GM18502 (cell line): Measurements from ENCODE around the gene GULP1.
"Not testable (repeated sequence)": the region's sequence is repeated elsewhere in the genome, so short reads cannot be mapped to it uniquely, and the experiment has no call there.

ENCODE experiments used
- ATAC-seq: cut with Tn5 transposase; IDR thresholded peaks from one replicate; pipeline ENCODE4 v1.9.1; 2021; ENCODE audit warnings: mild to moderate bottlenecking; ENCODE audit not compliant: unreplicated experiment, poor library complexity

GULP1 gene

DNA sequence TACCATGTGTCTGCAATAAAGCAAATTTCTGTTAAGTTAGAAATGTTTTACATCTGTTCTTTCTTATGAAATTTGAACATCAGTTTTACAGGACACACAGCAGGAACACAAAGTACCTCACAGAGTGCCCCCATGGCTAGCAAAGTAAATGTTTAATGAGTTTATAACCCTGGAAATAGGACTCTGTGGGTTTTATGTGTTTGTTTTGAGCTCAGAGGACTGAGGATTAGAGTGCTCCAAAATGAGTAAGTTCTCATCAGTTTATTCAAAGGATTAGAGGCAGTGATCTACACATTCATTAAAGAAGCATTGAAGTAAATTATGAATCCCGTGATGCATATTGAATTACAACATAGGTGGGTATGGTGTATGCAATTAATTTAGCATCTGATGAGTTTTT is 281.8 kb downstream of the GULP1 start:
- ATAC-seq: no peak

DNA sequence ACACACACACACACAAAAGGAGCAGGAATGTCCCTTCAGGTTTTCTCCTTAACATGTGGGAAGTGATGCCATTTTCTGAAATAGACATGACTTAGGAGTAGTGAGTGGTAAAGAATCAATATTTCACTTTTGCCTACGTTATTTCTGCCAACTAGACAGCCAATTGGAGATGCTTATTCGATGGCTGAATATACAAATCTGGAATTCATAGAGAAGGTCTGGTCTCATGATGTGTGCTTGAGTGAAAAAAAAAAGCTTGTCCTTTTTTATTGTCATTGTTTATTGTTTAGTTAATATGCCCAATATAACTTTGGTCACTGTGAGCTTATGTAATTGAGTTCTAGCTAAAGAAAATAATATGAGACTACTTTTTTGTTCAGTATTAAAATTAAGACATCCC is 284.3 kb downstream of the GULP1 start:
- no peak for ATAC-seq

DNA sequence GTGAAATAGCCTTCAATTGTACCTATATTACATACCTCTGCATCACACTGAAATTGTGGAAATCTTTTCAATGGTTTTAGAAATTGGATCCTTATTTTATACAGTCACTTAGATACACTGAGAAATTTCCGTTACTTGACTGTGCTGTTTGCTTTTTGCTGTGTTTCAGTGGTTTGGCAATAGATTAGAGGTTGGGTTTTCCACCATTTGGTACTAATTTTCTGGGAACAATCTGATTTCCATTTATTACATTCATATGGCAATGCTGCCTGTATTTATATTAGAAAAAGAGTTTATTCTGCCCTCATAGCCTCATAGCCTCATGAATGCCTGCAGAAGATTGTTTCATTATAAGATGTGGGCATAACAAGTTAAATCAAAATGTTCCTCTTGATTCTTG is 285.0 kb downstream of the GULP1 start:
- no peak for ATAC-seq

DNA sequence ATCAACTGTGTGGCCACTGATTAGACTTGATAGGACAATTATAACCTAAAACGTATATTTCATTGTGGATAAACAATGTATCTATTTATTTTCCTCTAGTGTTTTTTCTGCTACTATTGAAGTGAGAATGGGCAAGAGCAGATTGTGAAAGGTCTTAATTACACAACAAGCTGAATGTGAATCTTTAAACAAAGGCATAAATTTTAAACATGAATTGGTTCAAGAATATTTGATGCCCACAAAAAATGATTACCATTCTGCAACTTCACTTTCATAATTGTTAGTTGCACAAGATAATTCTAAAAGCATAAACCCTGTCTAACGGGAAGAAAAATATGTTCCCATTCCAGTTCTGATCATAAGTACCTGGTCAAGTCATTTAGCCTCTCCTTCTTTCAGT is 285.6 kb downstream of the GULP1 start:
- no peak for ATAC-seq

DNA sequence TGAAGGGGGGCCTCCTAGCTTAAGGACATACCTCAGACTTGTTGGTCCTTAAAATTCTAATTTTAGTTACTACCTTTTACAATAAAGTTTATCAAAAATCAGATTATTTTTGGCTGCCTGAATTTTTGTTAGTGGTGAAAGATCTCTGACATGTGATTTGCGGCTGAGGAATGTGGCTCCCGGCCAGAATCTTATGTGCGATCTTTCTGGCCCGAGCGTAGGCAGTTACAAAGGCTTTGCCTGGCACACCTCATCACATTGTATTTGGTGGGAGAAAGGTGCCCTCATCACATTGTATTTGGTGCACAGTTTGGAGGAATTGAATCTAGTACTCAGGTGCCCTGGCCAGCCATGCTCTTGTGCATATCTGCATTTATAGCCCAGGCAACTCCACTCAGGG is 289.1 kb downstream of the GULP1 start:
- no peak for ATAC-seq

DNA sequence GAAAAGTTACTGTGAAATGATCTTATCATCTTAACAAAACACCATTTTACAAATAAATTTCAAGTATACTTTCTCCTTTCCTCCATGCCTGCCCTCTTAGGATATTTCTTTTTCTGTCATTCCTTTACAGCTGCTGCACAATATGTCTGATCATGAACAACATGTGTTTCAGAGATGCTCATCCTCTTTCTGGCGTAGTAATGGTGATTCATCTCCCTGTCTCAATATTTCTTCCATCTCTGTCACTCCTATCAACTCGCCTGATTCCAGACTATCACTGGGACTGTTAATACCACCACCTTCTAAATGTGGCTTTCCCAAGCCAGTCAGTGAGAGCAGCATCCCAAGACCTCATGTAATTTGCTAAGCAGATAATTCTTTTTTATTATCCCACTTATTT is 290.5 kb downstream of the GULP1 start:
- no peak for ATAC-seq

DNA sequence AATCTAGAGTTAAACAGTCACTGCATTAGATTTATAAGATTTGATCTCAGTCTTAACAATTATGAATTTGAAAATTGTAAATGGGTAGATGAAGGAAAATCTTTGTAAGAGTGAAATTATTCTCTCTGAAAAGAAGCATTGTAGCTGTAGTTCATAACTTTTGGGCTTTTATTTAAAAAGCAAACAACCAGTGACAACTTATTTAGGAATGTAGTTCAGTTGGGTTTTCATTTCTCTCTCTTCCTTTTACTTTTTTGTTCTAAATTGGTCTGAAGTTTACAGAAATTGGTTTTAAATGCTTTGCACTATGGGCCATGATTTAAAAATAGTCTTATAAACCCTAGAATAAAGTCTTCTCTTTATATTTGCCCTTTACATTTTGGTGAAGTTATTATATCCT is 296.6 kb downstream of the GULP1 start:
- no peak for ATAC-seq

DNA sequence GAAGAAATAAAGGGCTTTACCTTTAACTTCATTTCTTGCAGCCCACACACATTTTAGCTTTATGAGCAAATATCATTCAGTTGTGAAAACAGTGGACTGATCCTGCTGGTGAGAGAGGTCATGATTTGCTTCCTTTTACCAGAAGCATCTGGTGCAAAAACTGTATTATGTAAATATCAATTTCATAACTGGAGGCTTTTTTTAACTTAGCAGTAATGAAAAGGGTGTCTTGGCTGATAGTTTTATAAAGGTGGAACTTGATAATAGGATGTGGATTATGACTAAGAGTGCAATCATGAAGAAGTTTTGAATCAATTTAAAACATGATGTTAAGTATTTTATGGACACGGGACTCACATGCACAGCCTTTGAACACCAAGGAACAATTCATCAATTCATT is 304.4 kb downstream of the GULP1 start:
- ATAC-seq: no peak

DNA sequence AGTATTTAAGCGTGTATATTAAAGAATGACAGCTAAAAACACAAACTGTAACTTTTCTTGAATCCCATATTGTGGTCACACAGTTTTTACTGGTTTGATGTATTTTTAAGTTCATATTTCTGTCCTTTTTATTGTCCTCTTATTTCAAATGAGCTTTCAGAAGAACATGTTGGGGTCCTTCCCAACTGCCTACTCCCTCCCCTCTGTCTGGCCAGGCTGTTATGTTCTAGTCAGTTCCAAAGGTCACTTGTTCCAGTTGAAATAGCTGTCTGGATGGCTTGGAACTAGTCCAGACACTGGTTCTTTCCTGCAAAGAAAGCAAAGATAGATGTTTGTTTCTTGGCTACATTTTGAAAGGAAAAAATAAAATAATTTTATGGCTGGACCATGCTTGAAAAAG is 306.9 kb downstream of the GULP1 start:
- no peak for ATAC-seq

DNA sequence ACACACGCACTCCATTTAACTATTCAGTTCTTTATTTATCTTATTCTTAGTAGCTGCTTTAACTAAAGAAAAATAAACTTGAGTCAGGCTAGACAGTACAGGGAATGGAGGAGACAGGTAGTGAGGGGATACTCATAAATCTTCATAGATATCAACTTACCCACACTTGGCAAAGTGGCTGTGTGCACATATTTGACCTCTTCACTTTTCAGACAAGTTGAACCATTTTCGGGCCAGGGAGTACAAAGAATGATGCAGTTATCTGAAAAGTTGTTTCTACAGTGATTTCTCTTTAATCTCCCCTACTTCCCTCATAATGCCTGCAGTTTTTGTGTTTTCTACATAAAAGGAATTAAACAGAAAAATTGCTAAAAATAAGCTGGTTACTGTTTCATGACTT is 307.5 kb downstream of the GULP1 start:
- ATAC-seq: no peak

DNA sequence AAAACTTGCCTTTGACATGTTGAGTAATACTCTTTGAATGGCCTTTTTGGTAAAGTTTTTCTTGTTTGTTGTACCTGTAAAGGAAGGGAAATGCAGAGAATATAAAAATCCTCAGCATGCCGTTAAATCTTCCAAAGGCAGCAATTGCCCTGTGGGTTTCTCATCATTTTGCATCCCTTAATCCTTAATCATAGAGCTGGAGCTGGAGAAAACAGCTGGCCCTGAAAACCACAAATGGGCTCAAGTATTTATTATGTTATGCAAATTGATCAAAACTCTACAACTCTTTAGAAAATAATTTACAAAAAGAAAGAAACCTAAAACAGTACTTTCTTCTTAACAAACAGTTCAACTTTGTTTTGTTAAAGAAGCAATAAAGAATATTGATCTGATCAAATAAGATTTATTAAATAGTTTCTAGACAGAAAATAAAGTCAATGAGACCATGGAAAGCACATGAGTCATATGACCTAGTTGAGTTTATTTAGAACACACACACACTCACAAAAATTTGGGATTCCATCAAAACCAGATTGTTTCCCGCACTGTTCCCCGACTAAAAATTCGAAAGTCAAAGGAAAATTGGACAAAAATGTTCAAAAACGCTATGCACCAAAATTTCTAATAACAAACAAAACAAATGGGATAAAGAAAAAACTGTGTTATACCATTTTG is 309.0 kb downstream of the GULP1 start:
- ATAC-seq: no peak

DNA sequence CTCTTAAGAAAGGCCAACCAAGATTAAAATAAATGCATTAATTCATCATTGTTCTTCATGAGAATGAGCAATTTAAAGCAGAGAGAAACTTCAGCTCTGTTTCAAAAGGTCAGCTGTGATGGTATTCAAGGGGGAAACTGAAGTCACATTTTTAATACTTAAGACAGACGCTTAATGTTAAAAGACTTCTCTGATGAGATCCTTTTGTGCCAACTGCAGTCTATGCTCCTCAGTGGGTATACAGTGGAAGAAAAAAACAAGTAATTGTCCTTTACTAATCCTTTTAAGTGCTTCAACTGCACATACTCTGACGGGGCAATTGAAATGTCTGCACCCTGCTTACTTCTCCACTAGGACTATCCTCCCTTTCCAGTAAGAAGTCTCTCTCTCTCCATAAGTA is 309.7 kb downstream of the GULP1 start:
- no peak for ATAC-seq

DNA sequence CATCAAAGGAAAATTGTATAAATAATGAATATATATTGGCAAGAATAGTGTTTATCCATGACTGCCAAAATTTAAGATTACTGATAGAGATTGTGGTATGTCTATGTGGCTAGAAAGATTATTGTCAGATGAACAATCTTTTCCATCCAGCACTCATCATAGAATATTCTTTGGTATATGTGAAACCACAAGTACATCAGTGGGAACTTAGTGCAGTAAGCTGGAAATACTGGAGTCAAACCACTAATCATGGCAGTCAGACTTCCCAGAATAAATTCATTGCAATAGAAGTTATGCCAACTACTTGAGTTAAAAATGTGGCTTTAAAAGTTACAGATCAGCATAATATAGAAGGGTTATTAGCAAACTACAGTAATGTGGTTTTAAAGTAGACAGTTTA is 310.3 kb downstream of the GULP1 start:
- ATAC-seq: no peak

DNA sequence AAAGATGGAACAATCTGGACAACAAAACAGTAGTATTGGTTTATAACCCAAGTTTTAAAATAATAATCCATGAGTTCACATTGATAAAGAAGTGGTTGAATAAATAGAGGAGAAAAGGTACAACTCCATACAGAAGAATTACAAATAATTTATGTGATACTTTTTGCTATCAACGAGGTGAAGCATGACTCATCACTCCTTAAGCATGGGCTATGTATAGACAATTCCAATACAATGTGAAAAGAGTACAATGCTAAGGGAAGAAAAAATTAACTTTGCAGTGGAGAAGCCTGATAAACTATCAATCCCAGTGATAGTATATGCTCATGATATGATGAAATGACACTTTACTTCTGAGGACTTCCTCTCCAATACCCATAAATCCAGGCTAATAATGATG is 312.9 kb downstream of the GULP1 start:
- ATAC-seq: no peak

DNA sequence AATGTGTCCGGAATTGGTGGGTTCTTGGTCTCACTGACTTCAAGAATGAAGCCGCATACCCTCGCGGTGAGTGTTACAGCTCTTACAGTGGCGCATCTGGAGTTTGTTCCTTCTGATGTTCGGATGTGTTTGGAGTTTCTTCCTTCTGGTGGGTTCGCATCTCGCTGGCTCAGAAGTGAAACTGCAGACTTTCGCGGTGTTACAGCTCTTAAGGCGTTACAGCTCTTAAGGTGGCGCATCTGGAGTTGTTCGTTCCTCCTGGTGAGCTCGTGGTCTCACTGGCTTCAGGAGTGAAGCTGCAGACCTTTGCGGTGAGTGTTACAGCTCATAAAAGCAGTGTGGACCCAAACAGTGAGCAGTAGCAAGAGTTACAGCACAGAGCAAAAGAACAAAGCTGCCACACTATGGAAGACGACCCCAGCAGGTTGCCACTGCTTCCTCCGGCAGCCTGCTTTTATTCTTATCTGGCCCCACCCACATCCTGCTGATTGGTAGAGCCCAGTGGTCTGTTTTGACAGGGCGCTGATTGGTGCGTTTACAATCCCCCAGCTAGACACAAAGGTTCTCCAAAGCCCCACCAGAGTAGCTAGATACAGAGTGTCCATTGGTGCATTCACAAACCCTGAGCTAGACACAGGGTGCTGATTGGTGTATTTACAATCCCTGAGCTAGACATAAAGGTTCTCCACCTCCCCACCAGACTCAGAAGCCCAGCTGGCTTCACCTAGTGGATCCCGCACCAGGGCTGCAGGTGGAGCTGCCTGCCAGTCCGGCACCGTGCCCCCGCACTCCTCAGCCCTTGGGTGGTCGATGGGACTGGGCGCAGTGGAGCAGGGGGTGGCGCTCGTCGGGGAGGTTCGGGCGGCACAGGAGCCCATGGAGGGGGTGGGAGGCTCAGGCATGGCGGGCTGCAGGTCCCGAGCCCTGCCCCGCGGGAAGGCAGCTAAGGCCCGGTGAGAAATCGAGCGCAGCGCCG is 314.2 kb downstream of the GULP1 start:
- not testable (repeated sequence) for ATAC-seq

DNA sequence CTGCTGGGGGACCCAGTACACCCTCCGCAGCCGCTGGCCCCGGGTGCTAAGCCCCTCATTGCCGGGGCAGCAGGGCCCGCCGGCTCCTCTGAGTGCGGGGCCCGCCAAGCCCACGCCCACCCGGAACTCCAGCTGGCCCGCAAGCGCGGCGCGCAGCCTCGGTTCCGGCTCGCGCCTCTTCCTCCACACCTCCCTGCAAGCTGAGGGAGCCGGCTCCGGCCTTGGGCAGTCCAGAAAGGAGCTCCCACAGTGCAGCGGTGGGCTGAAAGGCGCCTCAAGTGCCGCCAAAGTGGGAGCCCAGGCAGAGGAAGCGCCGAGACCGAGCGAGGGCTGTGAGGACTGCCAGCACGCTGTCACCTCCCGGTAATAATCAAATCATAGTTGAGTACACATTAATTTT is 314.9 kb downstream of the GULP1 start:
- not testable (repeated sequence) for ATAC-seq

DNA sequence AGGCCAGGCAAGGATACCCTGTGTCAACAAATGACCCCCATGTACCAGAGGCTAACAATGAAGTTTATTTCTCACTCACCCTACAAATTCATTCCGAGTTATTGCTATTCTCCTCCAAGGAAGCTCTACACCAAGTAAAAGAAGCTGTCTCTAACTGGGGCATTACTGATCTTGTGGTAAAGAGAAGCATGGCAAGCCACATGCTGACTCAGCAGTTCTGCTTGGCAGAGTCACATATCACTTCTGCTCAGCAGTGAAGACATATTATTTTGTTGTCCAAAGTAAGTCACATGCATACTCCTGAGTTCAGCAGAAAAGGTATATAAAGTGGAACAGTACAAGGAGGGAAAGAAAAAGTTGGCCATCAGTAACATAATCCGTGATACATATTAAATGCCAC is 315.8 kb downstream of the GULP1 start:
- ATAC-seq: no peak

DNA sequence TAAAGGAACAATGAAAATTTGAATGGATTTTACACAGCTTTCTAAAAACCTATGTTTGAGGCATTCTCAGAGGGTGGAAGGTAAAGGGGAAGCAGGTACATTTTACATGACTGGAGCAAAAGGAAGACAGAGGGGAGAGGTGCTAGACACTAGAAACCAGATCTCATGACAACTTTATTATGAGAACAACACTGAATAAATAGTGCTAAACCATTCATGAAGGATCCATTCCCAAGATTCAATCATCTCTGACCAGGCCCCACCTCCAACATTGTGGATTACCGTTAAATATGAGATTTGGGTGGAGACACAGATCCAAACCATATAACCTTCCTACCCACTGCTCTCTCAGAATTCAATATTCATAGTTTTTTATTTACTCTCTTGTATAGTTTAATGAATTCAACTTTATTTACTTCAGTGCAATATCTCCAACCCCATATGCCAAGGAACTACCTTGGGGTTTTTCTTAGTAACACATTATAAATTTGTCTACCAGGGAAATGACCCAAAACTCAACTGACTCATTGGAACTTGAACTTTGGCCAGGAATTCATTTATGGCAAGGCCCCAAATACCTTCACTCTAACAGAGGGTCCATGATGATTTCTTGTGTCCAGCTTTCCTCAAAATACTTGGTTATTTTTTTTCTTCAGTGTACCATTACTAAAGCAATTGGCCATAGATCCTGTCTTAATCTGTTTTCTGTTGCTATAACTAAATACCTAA is 317.8 kb downstream of the GULP1 start:
- no peak for ATAC-seq

DNA sequence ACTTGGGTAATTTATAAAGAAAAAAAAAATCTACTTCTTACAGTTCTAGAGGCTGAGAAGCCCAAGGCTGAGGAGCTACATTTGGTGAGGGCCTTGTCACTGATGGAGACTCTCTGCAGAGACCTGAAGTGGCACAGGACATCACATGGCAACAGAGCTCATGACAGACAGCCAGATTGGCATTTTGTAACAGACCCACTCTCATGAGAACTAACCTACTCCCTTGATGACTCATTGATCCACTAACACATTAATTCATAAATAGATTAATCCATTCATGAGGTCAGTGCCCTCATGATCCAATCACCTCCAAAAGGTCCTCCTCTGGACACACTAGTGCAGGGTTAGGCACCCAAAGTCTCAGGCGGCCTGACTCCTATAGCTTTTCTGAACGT is 318.4 kb downstream of the GULP1 start:
- no peak for ATAC-seq

DNA sequence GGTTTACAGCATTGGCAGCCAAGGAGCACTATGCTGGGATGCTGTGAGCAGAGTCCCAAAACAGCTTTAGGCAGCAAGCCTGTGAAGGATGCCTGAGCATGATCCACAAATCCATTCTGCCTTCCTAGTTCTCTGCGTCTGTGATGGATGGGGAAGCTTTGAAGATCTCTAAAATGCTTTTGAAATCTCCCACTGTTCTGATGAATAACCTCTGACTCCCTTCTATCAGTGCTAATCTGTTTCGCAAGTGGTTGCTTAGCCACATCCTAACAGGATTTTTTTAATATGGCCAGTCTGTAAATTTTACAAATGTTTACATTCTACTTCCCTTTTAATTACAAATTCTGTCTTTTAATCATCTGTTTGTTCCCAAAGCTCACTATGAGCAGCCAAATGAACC is 319.2 kb downstream of the GULP1 start:
- no peak for ATAC-seq

DNA sequence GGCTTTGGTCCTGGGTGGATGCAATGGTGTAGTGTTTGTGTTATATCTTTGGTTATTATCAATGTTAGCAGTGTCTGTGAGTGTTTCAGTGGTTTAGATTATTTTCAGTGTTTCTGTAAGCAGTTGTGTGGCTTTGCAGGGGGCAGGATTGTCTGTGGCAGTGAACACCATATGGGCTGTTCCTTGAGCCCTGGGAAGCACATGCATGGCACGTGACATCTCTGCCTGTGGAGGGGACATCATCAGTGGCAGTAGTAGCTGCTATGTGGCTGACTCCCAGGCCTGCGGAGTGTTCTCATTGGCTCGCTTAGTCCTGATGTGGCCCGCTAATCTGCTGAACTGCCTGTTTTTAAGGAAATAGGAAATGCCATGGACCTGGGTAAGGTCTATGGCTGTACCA is 327.5 kb downstream of the GULP1 start:
- no peak for ATAC-seq
